AG04450 (cell line): ENCODE measurements around the gene PCGF2. TPM values are rescaled to one million over a fixed set of nuclear protein-coding genes. Genes with fewer than 3 reads are reported as not detected.

Experiments used
- CTCF ChIA-PET: fragments of 300-600, 350-600 bp; formaldehyde crosslinking; extraction: SDS; loops from one replicate; lab custom pipeline; 2022; ENCODE audit warnings: antibody characterized with exemption, inconsistent platforms; lab: Charles Lee
- POLR2A ChIA-PET: fragments of 350-600 bp; formaldehyde crosslinking; extraction: SDS; loops from one replicate; lab custom pipeline; 2021; ENCODE audit warnings: antibody characterized with exemption, inconsistent platforms; lab: Yijun Ruan, JAX
- DNase-seq: peaks from one replicate; pipeline ENCODE4 v3.0.0-alpha.2; 2011; ENCODE audit warnings: low read depth, low spot score
- H3K27ac ChIP-seq: one replicate; pipeline ENCODE4 v1.5.1; 2012; ENCODE audit warnings: low read depth, low read length, control low read depth
- H3K27me3 ChIP-seq: one replicate; pipeline ENCODE4 v1.6.0; 2012; ENCODE audit warnings: low read length; ENCODE audit not compliant: control insufficient read depth, insufficient read depth
- H3K4me3 ChIP-seq: 2 replicates; pipeline ENCODE4 v1.5.1; 2011; ENCODE audit warnings: mild to moderate bottlenecking, low read depth, low read length, control low read depth
- H3K9me3 ChIP-seq: 2 replicates; pipeline ENCODE4 v1.5.1; 2012; ENCODE audit warnings: low read length; ENCODE audit not compliant: control insufficient read depth, insufficient read depth
- CTCF ChIP-seq: IDR thresholded peaks from 2 replicates; pipeline ENCODE4 v1.5.1; 2011; ENCODE audit warnings: low read depth, low read length, control low read depth, inconsistent platforms
- polyA plus RNA-seq: library from polyadenylated mRNA; depleted of rRNA; stranded (reverse); fragments of >200 nt; gene quantifications from 2 replicates; pipeline ENCODE4 v1.2.3, GENCODE V29; 2011

PCGF2 gene
- polyA plus RNA-seq, 1 experiment = 13.5 TPM

DNA sequence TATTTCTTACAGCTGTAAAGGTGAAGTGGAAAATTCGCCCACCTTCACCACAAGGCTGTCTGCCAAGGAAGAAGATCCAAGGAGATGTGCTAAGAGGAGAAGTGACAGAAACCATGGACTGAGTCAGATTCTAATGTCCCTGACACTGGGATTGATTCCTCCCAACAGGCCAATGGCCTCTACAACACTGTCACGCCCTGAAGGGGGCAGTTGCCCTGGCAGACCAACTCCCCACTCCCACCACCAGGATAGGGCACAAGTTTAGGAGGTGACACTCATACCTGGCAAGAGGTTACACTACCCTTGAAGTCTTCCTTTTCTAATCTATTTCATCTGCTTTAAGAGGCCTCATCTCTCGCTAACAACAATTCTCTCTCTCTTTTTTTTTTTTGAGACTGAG, 35.1 kb upstream of the PCGF2 start:
- CTCF ChIA-PET = no interaction called here
- Histone ChIP-seq H3K27ac (no peak overlapping the region), H3K4me3 (no peak overlapping the region), H3K27me3 (no peaks in the 10 kb centered on the region), H3K9me3 (no peaks in the 10 kb centered on the region)
- DNase-seq = no peak
- TF ChIP-seq CTCF = no peak
- POLR2A ChIA-PET = no interaction called here

- H3K27ac ChIP-seq = no peak overlapping the region
- H3K4me3 ChIP-seq = no peak overlapping the region
- no peaks in the 10 kb centered on the region for H3K27me3 ChIP-seq
- H3K9me3 ChIP-seq = no peaks in the 10 kb centered on the region
- TF ChIP-seq CTCF = no peak
- DNase-seq = no peak
- CTCF ChIA-PET = interaction anchor here (0.8 kb wide), 1 partner anchor 45 kb away, joined by 3 read pairs; no protein-coding TSS in a partner anchor
- POLR2A ChIA-PET = no interaction called here
These were observed 32.0 kb upstream of the PCGF2 start for GRCh38 chr17:38779965-38780752.

DNA sequence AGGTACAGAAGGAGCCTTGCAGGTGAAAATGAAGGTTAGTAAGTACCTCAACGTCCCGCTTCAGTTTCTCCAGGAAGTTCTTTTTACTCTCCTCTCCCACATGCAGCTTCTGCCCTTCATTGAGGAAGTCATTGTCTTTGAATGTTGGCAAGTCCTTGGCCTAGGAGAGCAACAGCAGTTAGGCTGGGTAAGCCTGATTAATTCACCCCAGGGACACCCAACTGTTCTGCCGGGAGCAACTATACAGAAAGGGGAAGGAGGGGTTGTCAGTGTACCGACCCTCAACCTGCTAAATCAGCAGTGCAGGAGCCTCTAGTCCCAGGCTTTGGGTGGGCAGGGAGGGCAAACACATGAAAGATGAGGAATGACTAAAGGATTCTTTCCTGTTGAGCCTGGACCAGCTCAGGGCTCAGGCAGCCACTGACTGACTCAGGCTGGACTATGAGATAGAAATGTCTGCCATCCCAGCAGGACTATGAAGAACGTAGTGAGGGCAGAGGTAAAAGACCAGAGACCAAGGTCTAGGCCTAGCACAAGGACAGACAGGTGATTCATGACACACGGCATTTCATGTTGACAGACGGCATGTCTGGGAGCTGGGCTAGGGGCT, 29.6 kb upstream of the PCGF2 start:
- ChIA-PET CTCF (no interaction called here), POLR2A (no interaction called here)
- Histone ChIP-seq H3K27me3 (no peaks in the 10 kb centered on the region), H3K4me3 (no peak overlapping the region), H3K9me3 (no peaks in the 10 kb centered on the region), H3K27ac (no peak overlapping the region)
- no peak for DNase-seq
- TF ChIP-seq CTCF = no peak

GRCh38 chr17:38773258-38773657, 25.1 kb upstream of the PCGF2 start:
- ChIA-PET POLR2A (no interaction called here), CTCF (no interaction called here)
- no peak overlapping the region for H3K4me3 ChIP-seq
- DNase-seq = no peak
- H3K27me3 ChIP-seq = no peaks in the 10 kb centered on the region
- H3K27ac ChIP-seq = no peak overlapping the region
- TF ChIP-seq CTCF = no peak
- no peaks in the 10 kb centered on the region for H3K9me3 ChIP-seq

DNA sequence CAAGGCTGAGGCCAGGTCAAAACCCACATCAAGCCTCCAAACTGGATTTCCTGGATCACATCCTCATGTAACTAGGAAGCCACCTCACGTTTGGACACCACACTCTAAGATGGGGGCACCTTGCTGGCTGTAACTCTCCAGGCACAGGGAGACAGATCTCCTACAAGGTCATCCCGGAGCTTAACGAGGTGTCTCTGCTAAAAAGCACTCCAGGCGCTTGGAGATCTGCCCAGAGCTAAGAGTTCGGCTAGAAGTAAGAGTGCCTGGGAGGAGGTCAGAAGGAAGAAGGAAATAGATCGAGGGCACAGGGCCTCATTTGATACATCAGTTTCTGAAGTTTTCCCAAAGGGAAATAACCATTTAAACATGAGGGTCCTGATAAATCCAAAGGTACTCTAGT, 20.3 kb upstream of the PCGF2 start:
- ChIA-PET CTCF (no interaction called here), POLR2A (no interaction called here)
- TF ChIP-seq CTCF = no peak
- no peaks in the 10 kb centered on the region for H3K9me3 ChIP-seq
- H3K4me3 ChIP-seq = no peak overlapping the region
- H3K27me3 ChIP-seq = no peaks in the 10 kb centered on the region
- H3K27ac ChIP-seq = no peak overlapping the region
- DNase-seq = no peak
